Spleen (tissue), 11 donors: Measurements from ENCODE around the gene SORCS2. TPM values are rescaled to one million over a fixed set of nuclear protein-coding genes. Genes with fewer than 3 reads are reported as not detected.
"Not testable (repeated sequence)": the region's sequence is repeated elsewhere in the genome, so short reads cannot be mapped to it uniquely, and the experiment has no call there.

ENCODE experiments used
- DNase-seq: peaks from one replicate; pipeline ENCODE4 v3.0.0-alpha.2; 2020
- H3K27ac ChIP-seq, 8 donors: fragments of 200-600 bp; sonication (generic) in 7 of 8; 1 replicate in 4 of 8; 2 replicates in 4 of 8; pipeline versions ENCODE4 v1.5.0 to v1.8.0; 2016 to 2021; ENCODE audit warnings: inconsistent platforms in 4 of 8, mild to moderate bottlenecking in 4 of 8, moderate library complexity in 1 of 8
- H3K27me3 ChIP-seq, 7 donors: fragments of 200-600 bp; sonication (generic) in 6 of 7; replicated peaks in 1 of 7; 1 replicate in 4 of 7; 2 replicates in 3 of 7; pipeline versions ENCODE4 v1.5.0 to v1.8.0; 2016 to 2021; ENCODE audit warnings: inconsistent platforms in 3 of 7, mild to moderate bottlenecking in 1 of 7
- H3K36me3 ChIP-seq, 6 donors: fragments of 200-600 bp; sonication (generic) in 5 of 6; 1 replicate in 4 of 6; 2 replicates in 2 of 6; pipeline versions ENCODE4 v1.5.0 to v1.8.0; 2016 to 2021; ENCODE audit warnings: inconsistent platforms in 2 of 6
- H3K4me1 ChIP-seq, 6 donors: fragments of 200-600 bp; sonication (generic) in 5 of 6; 1 replicate in 3 of 6; 2 replicates in 3 of 6; pipeline versions ENCODE4 v1.5.0 to v1.8.0; 2016 to 2021; ENCODE audit warnings: inconsistent platforms in 3 of 6
- H3K4me3 ChIP-seq, 8 donors: fragments of 200-600 bp; sonication (generic) in 7 of 8; 1 replicate in 4 of 8; 2 replicates in 4 of 8; pipeline versions ENCODE4 v1.5.0 to v1.8.0; 2016 to 2021; ENCODE audit warnings: inconsistent platforms in 4 of 8, mild to moderate bottlenecking in 4 of 8, moderate library complexity in 2 of 8
- H3K9me3 ChIP-seq, 8 donors: fragments of 200-600 bp; sonication (generic) in 7 of 8; 1 replicate in 4 of 8; 2 replicates in 4 of 8; pipeline versions ENCODE4 v1.5.0 to v1.8.0; 2016 to 2021; ENCODE audit warnings: inconsistent platforms in 4 of 8
- CTCF ChIP-seq, 11 experiments: fragments of 200-600 bp in 7 of 11; fragments of 450-650 bp in 4 of 11; sonication (generic) in 4 of 11; IDR thresholded peaks in 8 of 11; conservative IDR thresholded peaks in 3 of 11; 1 replicate in 7 of 11; 2 replicates in 4 of 11; pipeline versions ENCODE4 v1.4.0 to v1.8.0; 2016 to 2021; ENCODE audit warnings: antibody characterized with exemption in 11 of 11, inconsistent platforms in 4 of 11, mild to moderate bottlenecking in 1 of 11
- POLR2A ChIP-seq, 3 donors: fragments of 450-650 bp; IDR thresholded peaks; one replicate each; pipeline ENCODE4 v1.5.1; 2017; ENCODE audit warnings: antibody characterized with exemption in 3 of 3, mild to moderate bottlenecking in 1 of 3
- POLR2AphosphoS5 ChIP-seq, 3 donors: sonication (generic); formaldehyde crosslinking; IDR thresholded peaks; one replicate each; pipeline ENCODE4 v1.5.1; 2017; ENCODE audit warnings: antibody characterized with exemption in 3 of 3
- WGBS, 5 donors: extraction: QIAGEN DNeasy Blood & Tissue Kit in 3 of 5; methylation state at CpG; one replicate each; pipeline versions ENCODE4 v1.1.5 to v1.1.7; 2013 to 2018; 5-methylcytosine and 5-hydroxymethylcytosine counted together
- intact Hi-C: fragments of 100-400 bp; cut with DNase I; formaldehyde crosslinking; loops from one replicate; pipeline ENCODE4 v1.15.0; 2023; ENCODE audit warnings: low total_unique reads
- polyA plus RNA-seq, 3 donors: library from polyadenylated mRNA; stranded (reverse); fragments of 200-250 nt; gene quantifications; one replicate each; pipeline ENCODE4 v1.2.1, GENCODE V29; 2013
- total RNA-seq, 7 donors: library from RNA; depleted of rRNA in 3 of 7; stranded (reverse); fragments of >200 nt in 3 of 7; fragmentation: NEBNext Ultra II Directional in 4 of 7; extraction: Animal tissue kit (Norgen Biotek cat#: 25700) in 4 of 7; gene quantifications; one replicate each; pipeline versions ENCODE4 v1.1.0 to v1.2.1, GENCODE V29; 2016 to 2021
- donor health status: healthy with polysubstance abuse.
- donor health status: DM: no; HTN: no; CAD: no; lungs with moderate emphysema.
- donor health status: DM: no; HTN: no; CAD: no.
- donor health status: Bipolar disorder and iron deficiency.
- donor health status: healthy.
- donor health status: DM: no; HTN: no; CAD: no.
- donor health status: DM: yes; HTN: yes; CAD: no.

The SORCS2 gene
- total and polyA plus RNA-seq, 10 donors, result 0.33 to 1.6 (median 0.60) TPM

GRCh38 chr4:7575426-7575825 lies 383.1 kb downstream of the SORCS2 start:
- Histone ChIP-seq H3K27ac (no peak overlapping the region), H3K4me3 (no peak overlapping the region), H3K27me3 (peaks cover 0 to 33% (median 0%) of the 10 kb centered on the region in 7 donors), H3K36me3 (no peaks in the 10 kb centered on the region), H3K9me3 (peaks cover 3 to 66% (median 53%) of the 10 kb centered on the region in 8 donors), H3K4me1 (no peaks in the 10 kb centered on the region)
- intact Hi-C loops, result no loop called here
- WGBS, 5 donors, result 79 to 86% (median 83%) methylated on average over 6 of the region's 6 CpGs
- no peak for DNase-seq
- TF ChIP-seq CTCF (IDR thresholded peaks at IDR 0.05 in 8 of 11, conservative IDR thresholded peaks at IDR 0.05 in 3 of 11), result no peak
- no peak for TF ChIP-seq POLR2A (IDR thresholded peaks at IDR 0.05)
- TF ChIP-seq POLR2AphosphoS5 (IDR thresholded peaks at IDR 0.05), result no peak

- H3K27ac ChIP-seq, DNase-seq, H3K36me3 ChIP-seq, H3K4me1 ChIP-seq, intact Hi-C loops, H3K4me3 ChIP-seq: not testable (repeated sequence)
- Histone ChIP-seq H3K9me3 (peaks cover 3 to 83% (median 62%) of the 10 kb centered on the region in 8 donors), H3K27me3 (peaks cover 0 to 16% (median 0%) of the 10 kb centered on the region in 7 donors)
- WGBS, 5 donors, result 86 to 96% (median 88%) methylated on average over 11 of the region's 11 CpGs
Observed at GRCh38 chr4:7577361-7578039, 385.2 kb downstream of the SORCS2 start.

- DNase-seq, result no peak
- WGBS, 5 donors, result 33 to 41% (median 37%) methylated on average over 8 of the region's 8 CpGs
- H3K36me3 ChIP-seq, result no peaks in the 10 kb centered on the region
- H3K9me3 ChIP-seq, result peaks cover 0 to 66% (median 46%) of the 10 kb centered on the region in 8 donors
- no peak for TF ChIP-seq CTCF (IDR thresholded peaks at IDR 0.05 in 8 of 11, conservative IDR thresholded peaks at IDR 0.05 in 3 of 11)
- no peak for TF ChIP-seq POLR2AphosphoS5 (IDR thresholded peaks at IDR 0.05)
- no peak overlapping the region for H3K4me3 ChIP-seq
- H3K27me3 ChIP-seq, result peaks cover 0 to 6% (median 0%) of the 10 kb centered on the region in 7 donors
- no peak overlapping the region for H3K27ac ChIP-seq
- intact Hi-C loops, result no loop called here
- H3K4me1 ChIP-seq, result no peaks in the 10 kb centered on the region
Observed at GRCh38 chr4:7581477-7581876, 389.1 kb downstream of the SORCS2 start.

DNA sequence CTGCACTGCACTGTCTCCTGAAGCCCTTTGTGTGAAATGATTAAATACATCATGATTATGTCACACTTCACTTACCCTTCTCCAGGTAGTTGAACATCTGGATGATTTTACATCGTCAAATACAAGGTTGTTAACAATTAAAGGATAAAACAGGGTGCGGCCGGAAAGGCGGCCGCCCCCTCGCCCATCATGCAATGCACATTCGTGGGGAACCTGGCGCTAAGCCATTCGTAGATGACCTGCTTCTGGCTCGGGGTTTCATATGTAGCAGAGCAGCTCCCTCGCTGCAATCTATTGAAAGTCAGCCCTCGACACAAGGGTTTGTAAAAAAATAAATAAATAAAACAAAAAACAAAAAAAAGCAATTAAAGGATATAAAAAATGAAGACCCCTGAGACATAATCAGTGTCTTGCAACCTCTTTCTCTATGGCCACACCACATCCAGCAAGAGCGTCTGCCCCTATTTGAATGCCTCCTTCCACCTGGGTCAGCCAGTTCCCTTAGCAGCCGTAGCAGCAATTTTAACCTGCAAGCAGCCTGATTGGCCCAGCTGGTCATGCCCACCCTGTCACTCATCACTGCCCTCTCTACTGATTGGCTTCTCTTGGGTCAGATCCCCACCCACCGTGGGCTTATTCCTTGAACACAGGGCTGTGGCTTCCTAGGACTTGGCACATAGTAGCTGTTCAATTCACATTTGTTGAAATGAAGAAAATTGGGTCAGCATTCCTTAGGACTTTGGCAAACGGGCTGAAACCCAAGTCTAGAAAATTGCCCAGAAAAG lies 390.2 kb downstream of the SORCS2 start:
- WGBS, 5 donors, result 84 to 94% (median 92%) methylated on average over 16 of the region's 16 CpGs
- intact Hi-C loops, result no loop called here
- H3K4me3 ChIP-seq, result no peak overlapping the region

More for the DNA sequence above, 390.2 kb downstream of the SORCS2 start:
- H3K27ac ChIP-seq, result no peak overlapping the region
- H3K27me3 ChIP-seq, result peaks cover 0 to 6% (median 0%) of the 10 kb centered on the region in 7 donors
- H3K4me1 ChIP-seq, result no peaks in the 10 kb centered on the region
- H3K36me3 ChIP-seq, result no peaks in the 10 kb centered on the region
- TF ChIP-seq POLR2AphosphoS5 (IDR thresholded peaks at IDR 0.05), result no peak
- no peak for TF ChIP-seq POLR2A (IDR thresholded peaks at IDR 0.05)
- TF ChIP-seq CTCF (IDR thresholded peaks at IDR 0.05 in 8 of 11, conservative IDR thresholded peaks at IDR 0.05 in 3 of 11), result no peak
- DNase-seq, result no peak
- H3K9me3 ChIP-seq, result peaks cover 0 to 63% (median 36%) of the 10 kb centered on the region in 8 donors
